ENCODE measurements around the gene TMEM17. TPM values are rescaled to one million over a fixed set of nuclear protein-coding genes. Genes with fewer than 3 reads are reported as not detected.

The TMEM17 gene
- total and polyA plus RNA-seq, 9 of the 15 experiments (the other 6 are each of a cell fraction or from before 2014, with no cell fraction given): 0.58 to 2.2 (median 1.2) TPM

- TF ChIP-seq, protein P1, sequence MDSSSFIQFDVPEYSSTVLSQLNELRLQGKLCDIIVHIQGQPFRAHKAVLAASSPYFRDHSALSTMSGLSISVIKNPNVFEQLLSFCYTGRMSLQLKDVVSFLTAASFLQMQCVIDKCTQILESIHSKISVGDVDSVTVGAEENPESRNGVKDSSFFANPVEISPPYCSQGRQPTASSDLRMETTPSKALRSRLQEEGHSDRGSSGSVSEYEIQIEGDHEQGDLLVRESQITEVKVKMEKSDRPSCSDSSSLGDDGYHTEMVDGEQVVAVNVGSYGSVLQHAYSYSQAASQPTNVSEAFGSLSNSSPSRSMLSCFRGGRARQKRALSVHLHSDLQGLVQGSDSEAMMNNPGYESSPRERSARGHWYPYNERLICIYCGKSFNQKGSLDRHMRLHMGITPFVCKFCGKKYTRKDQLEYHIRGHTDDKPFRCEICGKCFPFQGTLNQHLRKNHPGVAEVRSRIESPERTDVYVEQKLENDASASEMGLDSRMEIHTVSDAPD (CRISPR knock-in tag; IDR thresholded peaks at IDR 0.05): no peak
- no peak for TF ChIP-seq THAP7 (CRISPR knock-in tag; IDR thresholded peaks at IDR 0.05)
- no peak for TF ChIP-seq FOXJ2 (tag; IDR thresholded peaks at IDR 0.05)
- TF ChIP-seq ZNF175 (CRISPR knock-in tag; IDR thresholded peaks at IDR 0.05; ENCODE audit: low read depth): no peak
- no peak for TF ChIP-seq SAP30 (IDR thresholded peaks at IDR 0.05; ENCODE audit: borderline replicate concordance, insufficient read depth, low read depth, low read length, poor library complexity, severe bottlenecking)
- TF ChIP-seq NCOR1 (IDR thresholded peaks at IDR 0.05): no peak
- TF ChIP-seq NR1H2 (CRISPR knock-in tag; IDR thresholded peaks at IDR 0.05): no peak
- no peak for TF ChIP-seq STAT5B (CRISPR knock-in tag; IDR thresholded peaks at IDR 0.05)
- TF ChIP-seq ZKSCAN1 (IDR thresholded peaks at IDR 0.05; ENCODE audit: low read depth, low read length): no peak
- TF ChIP-seq RBBP5 (IDR thresholded peaks at IDR 0.05; ENCODE audit: borderline replicate concordance, insufficient read depth, low read length, poor library complexity, severe bottlenecking): no peak
- TF ChIP-seq, protein P2, sequence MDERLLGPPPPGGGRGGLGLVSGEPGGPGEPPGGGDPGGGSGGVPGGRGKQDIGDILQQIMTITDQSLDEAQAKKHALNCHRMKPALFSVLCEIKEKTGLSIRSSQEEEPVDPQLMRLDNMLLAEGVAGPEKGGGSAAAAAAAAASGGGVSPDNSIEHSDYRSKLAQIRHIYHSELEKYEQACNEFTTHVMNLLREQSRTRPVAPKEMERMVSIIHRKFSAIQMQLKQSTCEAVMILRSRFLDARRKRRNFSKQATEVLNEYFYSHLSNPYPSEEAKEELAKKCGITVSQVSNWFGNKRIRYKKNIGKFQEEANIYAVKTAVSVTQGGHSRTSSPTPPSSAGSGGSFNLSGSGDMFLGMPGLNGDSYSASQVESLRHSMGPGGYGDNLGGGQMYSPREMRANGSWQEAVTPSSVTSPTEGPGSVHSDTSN (CRISPR knock-in tag; IDR thresholded peaks at IDR 0.05; ENCODE audit: low read depth): no peak
- TF ChIP-seq, protein P2 (tag; conservative IDR thresholded peaks at IDR 0.05; ENCODE audit: low read depth): 0 out of 2 replicates have a peak, but pooled peaks have one; percentile 10
- no peak for TF ChIP-seq GATA2 (CRISPR knock-in tag; IDR thresholded peaks at IDR 0.05)
- peak; percentile 14; the same call in 1 of the 2 replicates for TF ChIP-seq GATAD2A (IDR thresholded peaks at IDR 0.05)
- TF ChIP-seq ZNF57 (CRISPR knock-in tag; IDR thresholded peaks at IDR 0.05): no peak
- TF ChIP-seq ZNF75A (CRISPR knock-in tag; IDR thresholded peaks at IDR 0.05): no peak
- TF ChIP-seq, protein P3, sequence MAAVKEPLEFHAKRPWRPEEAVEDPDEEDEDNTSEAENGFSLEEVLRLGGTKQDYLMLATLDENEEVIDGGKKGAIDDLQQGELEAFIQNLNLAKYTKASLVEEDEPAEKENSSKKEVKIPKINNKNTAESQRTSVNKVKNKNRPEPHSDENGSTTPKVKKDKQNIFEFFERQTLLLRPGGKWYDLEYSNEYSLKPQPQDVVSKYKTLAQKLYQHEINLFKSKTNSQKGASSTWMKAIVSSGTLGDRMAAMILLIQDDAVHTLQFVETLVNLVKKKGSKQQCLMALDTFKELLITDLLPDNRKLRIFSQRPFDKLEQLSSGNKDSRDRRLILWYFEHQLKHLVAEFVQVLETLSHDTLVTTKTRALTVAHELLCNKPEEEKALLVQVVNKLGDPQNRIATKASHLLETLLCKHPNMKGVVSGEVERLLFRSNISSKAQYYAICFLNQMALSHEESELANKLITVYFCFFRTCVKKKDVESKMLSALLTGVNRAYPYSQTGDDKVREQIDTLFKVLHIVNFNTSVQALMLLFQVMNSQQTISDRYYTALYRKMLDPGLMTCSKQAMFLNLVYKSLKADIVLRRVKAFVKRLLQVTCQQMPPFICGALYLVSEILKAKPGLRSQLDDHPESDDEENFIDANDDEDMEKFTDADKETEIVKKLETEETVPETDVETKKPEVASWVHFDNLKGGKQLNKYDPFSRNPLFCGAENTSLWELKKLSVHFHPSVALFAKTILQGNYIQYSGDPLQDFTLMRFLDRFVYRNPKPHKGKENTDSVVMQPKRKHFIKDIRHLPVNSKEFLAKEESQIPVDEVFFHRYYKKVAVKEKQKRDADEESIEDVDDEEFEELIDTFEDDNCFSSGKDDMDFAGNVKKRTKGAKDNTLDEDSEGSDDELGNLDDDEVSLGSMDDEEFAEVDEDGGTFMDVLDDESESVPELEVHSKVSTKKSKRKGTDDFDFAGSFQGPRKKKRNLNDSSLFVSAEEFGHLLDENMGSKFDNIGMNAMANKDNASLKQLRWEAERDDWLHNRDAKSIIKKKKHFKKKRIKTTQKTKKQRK (IDR thresholded peaks at IDR 0.05; ENCODE audit: borderline replicate concordance, low read depth, low read length): no peak
- no peak for TF ChIP-seq NR2C2 (CRISPR knock-in tag; IDR thresholded peaks at IDR 0.05)
- TF ChIP-seq NR2C2 (tag; IDR thresholded peaks at IDR 0.05): 0 out of 2 replicates have a peak, but pooled peaks have one; percentile 11
- TF ChIP-seq ZFP30 (CRISPR knock-in tag; IDR thresholded peaks at IDR 0.05; ENCODE audit: borderline replicate concordance): no peak
Observed at GRCh38 chr2:62505109-62505749, 766 bp downstream of the TMEM17 start (continued).
